Liver (tissue), 9 donors: ENCODE data around the gene TUT4. TPM values are rescaled to one million over a fixed set of nuclear protein-coding genes. Genes with fewer than 3 reads are reported as not detected.

ENCODE experiments used
- DNase-seq: peaks from one replicate; pipeline ENCODE4 v3.0.0-alpha.2; 2017; ENCODE audit warnings: low spot score
- H3K27ac ChIP-seq, 2 donors: one replicate each; pipeline ENCODE4 v1.7.0; 2013; ENCODE audit warnings: inconsistent platforms in 2 of 2, low read length in 2 of 2, control low read depth in 1 of 2, low read depth in 1 of 2, mild to moderate bottlenecking in 1 of 2
- H3K27me3 ChIP-seq, 4 donors: one replicate each; pipeline versions ENCODE4 v1.6.1 to v1.7.0; 2013; ENCODE audit warnings: low read length in 3 of 4, inconsistent platforms in 1 of 4, mild to moderate bottlenecking in 1 of 4, moderate library complexity in 1 of 4; ENCODE audit not compliant: control insufficient read depth in 4 of 4, insufficient read depth in 4 of 4
- H3K36me3 ChIP-seq, 4 donors: one replicate each; pipeline versions ENCODE4 v1.6.1 to v1.7.0; 2013; ENCODE audit warnings: low read length in 3 of 4, mild to moderate bottlenecking in 3 of 4, low read depth in 1 of 4, moderate library complexity in 1 of 4; ENCODE audit not compliant: control insufficient read depth in 4 of 4, insufficient read depth in 3 of 4
- H3K4me1 ChIP-seq, 4 donors: one replicate each; pipeline versions ENCODE4 v1.6.1 to v1.7.0; 2013; ENCODE audit warnings: low read length in 3 of 4, mild to moderate bottlenecking in 3 of 4, moderate library complexity in 1 of 4; ENCODE audit not compliant: control insufficient read depth in 4 of 4, insufficient read depth in 4 of 4
- H3K4me3 ChIP-seq, 3 donors: one replicate each; pipeline versions ENCODE4 v1.6.1 to v1.7.0; 2013; ENCODE audit warnings: low read length in 3 of 3, control low read depth in 1 of 3, low read depth in 1 of 3, mild to moderate bottlenecking in 1 of 3
- H3K9ac ChIP-seq, 2 donors: one replicate each; pipeline ENCODE4 v1.7.0; 2013; ENCODE audit warnings: low read length in 2 of 2, mild to moderate bottlenecking in 2 of 2, moderate library complexity in 2 of 2, control low read depth in 1 of 2, low read depth in 1 of 2
- H3K9me3 ChIP-seq, 4 donors: one replicate each; pipeline versions ENCODE4 v1.6.1 to v1.7.0; 2013; ENCODE audit warnings: low read length in 3 of 4; ENCODE audit not compliant: control insufficient read depth in 4 of 4
- EGR1 ChIP-seq, 2 donors: IDR thresholded peaks; 2 replicates each; pipeline ENCODE4 v1.6.1; 2016 to 2018; ENCODE audit warnings: antibody characterized with exemption in 2 of 2, low read depth in 2 of 2
- FOXA1 ChIP-seq: IDR thresholded peaks from 2 replicates; pipeline ENCODE4 v1.6.1; 2016; ENCODE audit warnings: antibody characterized with exemption
- FOXA2 ChIP-seq: IDR thresholded peaks from 2 replicates; pipeline ENCODE4 v1.6.1; 2016; ENCODE audit warnings: antibody characterized with exemption
- GABPA ChIP-seq, 2 donors: IDR thresholded peaks in 1 of 2; conservative IDR thresholded peaks in 1 of 2; 2 replicates each; pipeline ENCODE4 v1.6.1; 2016; ENCODE audit warnings: antibody characterized with exemption in 2 of 2, mild to moderate bottlenecking in 1 of 2, moderate library complexity in 1 of 2
- HNF4A ChIP-seq, 2 donors: conservative IDR thresholded peaks; 2 replicates each; pipeline ENCODE4 v1.6.1; 2016; ENCODE audit warnings: antibody characterized with exemption in 2 of 2, mild to moderate bottlenecking in 2 of 2
- HNF4G ChIP-seq: IDR thresholded peaks from 2 replicates; pipeline ENCODE4 v1.6.1; 2016; ENCODE audit warnings: antibody characterized with exemption
- JUND ChIP-seq, 2 donors: IDR thresholded peaks; 2 replicates each; pipeline ENCODE4 v1.6.1; 2016; ENCODE audit warnings: antibody characterized with exemption in 2 of 2
- NR2F2 ChIP-seq: IDR thresholded peaks from 2 replicates; pipeline ENCODE4 v1.6.1; 2016; ENCODE audit warnings: antibody characterized with exemption
- RXRA ChIP-seq, 2 donors: IDR thresholded peaks; 2 replicates each; pipeline ENCODE4 v1.6.1; 2017 to 2018; ENCODE audit warnings: antibody characterized with exemption in 2 of 2, mild to moderate bottlenecking in 1 of 2
- SP1 ChIP-seq: IDR thresholded peaks from 2 replicates; pipeline ENCODE4 v1.6.1; 2018; ENCODE audit warnings: antibody characterized with exemption, mild to moderate bottlenecking
- TAF1 ChIP-seq: conservative IDR thresholded peaks from 2 replicates; pipeline ENCODE4 v1.6.1; 2016; ENCODE audit warnings: antibody characterized with exemption, mild to moderate bottlenecking
- YY1 ChIP-seq: IDR thresholded peaks from 2 replicates; pipeline ENCODE4 v1.6.1; 2016; ENCODE audit warnings: antibody characterized with exemption, mild to moderate bottlenecking
- polyA plus RNA-seq, 2 donors: library from polyadenylated mRNA; stranded (reverse) in 1 of 2; unstranded in 1 of 2; fragments of 200-250 nt in 1 of 2; fragments of >200 nt in 1 of 2; fragmentation: Nextera tagmentation in 1 of 2; extraction: Ambion mirVana in 1 of 2; gene quantifications; one replicate each; pipeline versions ENCODE4 v1.2.1 to v1.2.3, GENCODE V29; 2013 to 2015
- total RNA-seq, 2 donors: library from RNA; depleted of rRNA; stranded (reverse); fragments of >200 nt; gene quantifications; one replicate each; pipeline ENCODE4 v1.2.3, GENCODE V29; 2014
- TF ChIP-seq, protein P1 (sequence below): fragments of 150-350 bp; IDR thresholded peaks from 2 replicates; pipeline ENCODE4 v1.5.1; 2017; ENCODE audit warnings: improper control_type of control experiment, low read depth, low read length; ENCODE audit not compliant: missing input control
- TF ChIP-seq, protein P2 (sequence below): IDR thresholded peaks from 2 replicates; pipeline ENCODE4 v1.6.1; 2016; ENCODE audit warnings: antibody characterized with exemption
- TF ChIP-seq, protein P3 (sequence below): IDR thresholded peaks from 2 replicates; pipeline ENCODE4 v1.6.1; 2016; ENCODE audit warnings: antibody characterized with exemption
- TF ChIP-seq, protein P4 (sequence below): IDR thresholded peaks from 2 replicates; pipeline ENCODE4 v1.6.1; 2016; ENCODE audit warnings: antibody characterized with exemption, mild to moderate bottlenecking
- donor health status: healthy.
- donor health status: healthy.
- donor health status: healthy.
- donor health status: healthy.
- donor health status: healthy.

Gene TUT4
- total and polyA plus RNA-seq, 4 donors = 12.2 to 28.0 (median 24.0) TPM

DNA sequence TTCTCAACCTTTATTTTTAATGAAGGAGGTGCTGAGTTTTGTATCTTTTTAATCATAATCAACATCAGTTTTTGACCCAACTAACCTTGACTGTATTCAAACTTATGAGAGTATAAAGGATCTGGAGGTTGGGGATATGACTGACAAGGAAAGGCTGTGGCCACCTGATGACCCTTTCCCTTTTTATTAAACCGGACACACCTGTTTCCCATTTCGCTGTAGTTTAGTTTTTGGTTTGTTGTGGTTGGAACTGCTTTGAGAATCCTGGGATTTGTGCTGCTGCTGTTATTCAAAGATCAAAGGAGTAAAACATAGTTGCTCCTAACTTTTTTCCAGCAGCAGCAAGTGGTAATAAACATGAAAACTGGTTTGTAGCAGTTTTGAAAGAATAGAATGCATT lies 136.1 kb downstream of the TUT4 start (continued):
- TF ChIP-seq, protein P1, sequence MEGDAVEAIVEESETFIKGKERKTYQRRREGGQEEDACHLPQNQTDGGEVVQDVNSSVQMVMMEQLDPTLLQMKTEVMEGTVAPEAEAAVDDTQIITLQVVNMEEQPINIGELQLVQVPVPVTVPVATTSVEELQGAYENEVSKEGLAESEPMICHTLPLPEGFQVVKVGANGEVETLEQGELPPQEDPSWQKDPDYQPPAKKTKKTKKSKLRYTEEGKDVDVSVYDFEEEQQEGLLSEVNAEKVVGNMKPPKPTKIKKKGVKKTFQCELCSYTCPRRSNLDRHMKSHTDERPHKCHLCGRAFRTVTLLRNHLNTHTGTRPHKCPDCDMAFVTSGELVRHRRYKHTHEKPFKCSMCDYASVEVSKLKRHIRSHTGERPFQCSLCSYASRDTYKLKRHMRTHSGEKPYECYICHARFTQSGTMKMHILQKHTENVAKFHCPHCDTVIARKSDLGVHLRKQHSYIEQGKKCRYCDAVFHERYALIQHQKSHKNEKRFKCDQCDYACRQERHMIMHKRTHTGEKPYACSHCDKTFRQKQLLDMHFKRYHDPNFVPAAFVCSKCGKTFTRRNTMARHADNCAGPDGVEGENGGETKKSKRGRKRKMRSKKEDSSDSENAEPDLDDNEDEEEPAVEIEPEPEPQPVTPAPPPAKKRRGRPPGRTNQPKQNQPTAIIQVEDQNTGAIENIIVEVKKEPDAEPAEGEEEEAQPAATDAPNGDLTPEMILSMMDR = no peak

DNA sequence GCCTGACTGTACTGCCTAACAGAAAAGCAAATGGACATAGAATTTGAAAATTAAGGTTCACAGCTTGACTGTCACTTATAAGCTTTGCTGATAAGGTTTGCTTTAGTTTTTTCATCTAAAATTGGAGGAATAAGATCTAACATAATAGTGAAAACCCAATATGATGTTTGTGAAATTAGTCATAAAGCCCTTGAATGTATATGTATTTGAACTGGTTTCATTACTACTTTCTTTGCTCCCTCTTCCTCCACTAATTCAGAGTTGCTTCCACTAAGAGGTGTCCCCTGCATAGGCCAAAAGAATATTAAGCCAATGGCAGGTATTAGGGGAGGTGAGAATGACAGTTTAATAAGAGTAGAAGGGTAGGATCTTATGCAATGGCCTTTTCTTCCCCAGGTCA lies 137.9 kb downstream of the TUT4 start:
- peaks cover 14 to 80% (median 75%) of the 10 kb centered on the region in 4 donors for H3K36me3 ChIP-seq

More for the DNA sequence above, 137.9 kb downstream of the TUT4 start:
- Histone ChIP-seq H3K27me3 (no peaks in the 10 kb centered on the region), H3K9ac (no peak overlapping the region), H3K4me3 (no peak overlapping the region), H3K9me3 (no peaks in the 10 kb centered on the region), H3K27ac (no peak overlapping the region), H3K4me1 (no peaks in the 10 kb centered on the region)
- TF ChIP-seq, protein P1 = no peak
- TF ChIP-seq, protein P2, sequence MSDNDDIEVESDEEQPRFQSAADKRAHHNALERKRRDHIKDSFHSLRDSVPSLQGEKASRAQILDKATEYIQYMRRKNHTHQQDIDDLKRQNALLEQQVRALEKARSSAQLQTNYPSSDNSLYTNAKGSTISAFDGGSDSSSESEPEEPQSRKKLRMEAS = no peak
- TF ChIP-seq GABPA (IDR thresholded peaks at IDR 0.05 in 1 of 2, conservative IDR thresholded peaks at IDR 0.05 in 1 of 2) (no peak), SP1 (no peak), HNF4G (no peak), FOXA2 (no peak), YY1 (no peak), FOXA1 (no peak), TAF1 (no peak), JUND (IDR thresholded peaks at IDR 0.05) (no peak), HNF4A (conservative IDR thresholded peaks at IDR 0.05) (no peak), NR2F2 (no peak), RXRA (IDR thresholded peaks at IDR 0.05) (no peak), EGR1 (IDR thresholded peaks at IDR 0.05; ENCODE audit: low read depth in 2 of 2) (no peak)
- TF ChIP-seq, protein P3, sequence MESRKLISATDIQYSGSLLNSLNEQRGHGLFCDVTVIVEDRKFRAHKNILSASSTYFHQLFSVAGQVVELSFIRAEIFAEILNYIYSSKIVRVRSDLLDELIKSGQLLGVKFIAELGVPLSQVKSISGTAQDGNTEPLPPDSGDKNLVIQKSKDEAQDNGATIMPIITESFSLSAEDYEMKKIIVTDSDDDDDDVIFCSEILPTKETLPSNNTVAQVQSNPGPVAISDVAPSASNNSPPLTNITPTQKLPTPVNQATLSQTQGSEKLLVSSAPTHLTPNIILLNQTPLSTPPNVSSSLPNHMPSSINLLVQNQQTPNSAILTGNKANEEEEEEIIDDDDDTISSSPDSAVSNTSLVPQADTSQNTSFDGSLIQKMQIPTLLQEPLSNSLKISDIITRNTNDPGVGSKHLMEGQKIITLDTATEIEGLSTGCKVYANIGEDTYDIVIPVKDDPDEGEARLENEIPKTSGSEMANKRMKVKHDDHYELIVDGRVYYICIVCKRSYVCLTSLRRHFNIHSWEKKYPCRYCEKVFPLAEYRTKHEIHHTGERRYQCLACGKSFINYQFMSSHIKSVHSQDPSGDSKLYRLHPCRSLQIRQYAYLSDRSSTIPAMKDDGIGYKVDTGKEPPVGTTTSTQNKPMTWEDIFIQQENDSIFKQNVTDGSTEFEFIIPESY = no peak
- TF ChIP-seq, protein P4, sequence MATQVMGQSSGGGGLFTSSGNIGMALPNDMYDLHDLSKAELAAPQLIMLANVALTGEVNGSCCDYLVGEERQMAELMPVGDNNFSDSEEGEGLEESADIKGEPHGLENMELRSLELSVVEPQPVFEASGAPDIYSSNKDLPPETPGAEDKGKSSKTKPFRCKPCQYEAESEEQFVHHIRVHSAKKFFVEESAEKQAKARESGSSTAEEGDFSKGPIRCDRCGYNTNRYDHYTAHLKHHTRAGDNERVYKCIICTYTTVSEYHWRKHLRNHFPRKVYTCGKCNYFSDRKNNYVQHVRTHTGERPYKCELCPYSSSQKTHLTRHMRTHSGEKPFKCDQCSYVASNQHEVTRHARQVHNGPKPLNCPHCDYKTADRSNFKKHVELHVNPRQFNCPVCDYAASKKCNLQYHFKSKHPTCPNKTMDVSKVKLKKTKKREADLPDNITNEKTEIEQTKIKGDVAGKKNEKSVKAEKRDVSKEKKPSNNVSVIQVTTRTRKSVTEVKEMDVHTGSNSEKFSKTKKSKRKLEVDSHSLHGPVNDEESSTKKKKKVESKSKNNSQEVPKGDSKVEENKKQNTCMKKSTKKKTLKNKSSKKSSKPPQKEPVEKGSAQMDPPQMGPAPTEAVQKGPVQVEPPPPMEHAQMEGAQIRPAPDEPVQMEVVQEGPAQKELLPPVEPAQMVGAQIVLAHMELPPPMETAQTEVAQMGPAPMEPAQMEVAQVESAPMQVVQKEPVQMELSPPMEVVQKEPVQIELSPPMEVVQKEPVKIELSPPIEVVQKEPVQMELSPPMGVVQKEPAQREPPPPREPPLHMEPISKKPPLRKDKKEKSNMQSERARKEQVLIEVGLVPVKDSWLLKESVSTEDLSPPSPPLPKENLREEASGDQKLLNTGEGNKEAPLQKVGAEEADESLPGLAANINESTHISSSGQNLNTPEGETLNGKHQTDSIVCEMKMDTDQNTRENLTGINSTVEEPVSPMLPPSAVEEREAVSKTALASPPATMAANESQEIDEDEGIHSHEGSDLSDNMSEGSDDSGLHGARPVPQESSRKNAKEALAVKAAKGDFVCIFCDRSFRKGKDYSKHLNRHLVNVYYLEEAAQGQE = no peak
- no peak for DNase-seq
